Epidermal melanocyte (primary cell): ENCODE measurements around the gene TPST1.
"Not testable (repeated sequence)": the region's sequence is repeated elsewhere in the genome, so short reads cannot be mapped to it uniquely, and the experiment has no call there.

Experiments
- DNase-seq: peaks from one replicate; pipeline ENCODE4 v3.0.0; 2011; ENCODE audit warnings: low spot score; ENCODE audit not compliant: insufficient read length

The TPST1 gene

DNA sequence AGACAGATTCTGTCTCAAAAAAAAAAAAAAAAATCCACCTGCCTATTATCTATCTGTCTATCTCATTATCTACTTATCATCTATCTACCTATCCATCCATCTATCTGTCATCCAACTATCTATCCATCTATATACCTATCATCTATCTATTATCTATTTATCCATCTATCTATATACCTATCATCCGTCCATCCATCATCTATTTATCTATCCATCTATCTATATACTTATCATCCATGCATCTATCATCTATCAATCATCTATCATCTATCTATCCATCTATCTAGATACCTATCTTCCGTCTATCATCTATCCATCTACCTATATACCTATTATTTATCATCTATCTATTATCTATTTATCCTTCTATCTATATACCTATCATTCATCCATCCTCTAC is 16.5 kb upstream of the TPST1 start:
- DNase-seq, result no peak

DNA sequence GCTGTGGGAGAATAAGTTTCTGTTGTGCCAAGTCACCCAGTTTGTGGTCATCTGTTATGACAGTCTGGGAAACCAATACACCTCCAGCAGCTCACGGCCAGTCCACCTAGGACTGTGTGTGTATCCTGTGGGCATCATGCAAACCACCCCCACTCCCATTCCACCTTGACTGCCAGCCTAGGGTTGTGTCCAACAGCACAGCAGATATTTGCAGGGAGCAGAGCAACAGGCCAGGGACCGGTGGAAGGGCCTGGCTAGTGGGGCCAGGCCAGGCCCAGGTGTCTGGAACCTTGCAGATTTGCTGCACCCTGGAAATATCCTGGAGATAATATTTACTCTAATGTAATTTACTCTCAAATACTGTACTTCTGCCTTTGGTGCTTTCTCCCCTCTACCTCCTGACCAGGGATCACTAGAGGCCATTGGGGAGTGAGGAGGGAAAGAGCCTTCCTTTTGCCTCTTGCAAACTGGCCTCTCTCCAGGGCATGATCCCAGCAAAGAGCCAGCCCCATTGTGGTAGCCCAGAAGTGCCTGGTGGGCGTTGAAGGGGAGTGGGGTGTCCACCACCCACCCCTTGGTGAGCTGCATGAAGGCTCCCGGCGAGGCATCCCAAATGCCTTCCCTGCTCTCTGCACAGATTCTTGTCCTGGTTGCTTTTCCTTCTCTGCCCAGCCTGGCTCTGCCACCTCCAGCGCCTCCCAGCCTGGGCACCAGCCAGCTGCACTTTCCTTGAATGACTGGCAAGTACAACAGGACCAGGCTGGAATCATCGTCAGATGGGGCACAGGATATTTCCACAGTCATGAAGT is 15.2 kb upstream of the TPST1 start:
- DNase-seq, result no peak

DNA sequence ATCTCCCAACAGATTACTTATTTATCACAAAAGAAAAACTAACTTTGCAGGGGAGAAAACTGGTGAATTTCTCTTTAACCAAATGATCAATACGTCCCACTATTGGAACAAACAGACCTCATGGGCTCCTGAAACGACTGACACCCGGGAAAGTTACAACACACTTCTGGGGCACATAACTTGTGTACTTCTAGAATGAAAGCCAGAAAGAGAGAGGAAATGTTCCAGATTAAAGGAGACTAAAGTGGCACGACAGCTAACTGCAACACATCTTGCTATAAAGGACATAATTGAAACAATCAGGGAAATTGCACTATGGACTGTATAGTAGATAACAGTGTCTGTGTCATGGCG is 14.7 kb upstream of the TPST1 start:
- DNase-seq, result peak; percentile 17

DNA sequence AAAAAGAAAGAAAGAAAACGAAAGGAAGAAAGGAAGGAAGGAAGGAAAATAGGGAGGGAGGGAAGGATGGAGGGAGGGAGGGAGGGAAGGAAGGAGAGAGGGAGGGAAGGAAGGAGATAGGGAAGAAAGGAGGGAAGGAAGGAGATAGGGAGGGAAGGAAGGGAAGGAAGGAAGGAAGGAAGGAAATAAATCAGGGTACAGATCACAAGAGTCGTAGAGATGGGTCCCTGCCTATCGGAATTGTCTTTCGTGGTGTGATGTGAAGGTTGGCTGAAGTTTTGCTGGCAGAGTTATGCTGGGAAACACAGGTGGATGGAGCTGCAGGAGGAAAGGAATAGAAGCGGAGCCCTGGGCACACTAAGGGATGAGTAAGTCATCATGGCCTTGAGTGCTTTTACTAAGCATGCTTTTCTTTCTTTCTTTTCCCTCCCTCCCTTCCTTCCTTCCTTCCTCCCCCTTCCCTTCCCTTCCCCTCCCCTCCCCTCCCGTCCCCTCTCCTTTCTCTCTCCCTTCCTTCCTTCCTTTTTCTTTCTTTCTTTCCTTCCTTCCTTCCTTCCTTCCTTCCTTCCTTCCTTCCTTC is 11.9 kb upstream of the TPST1 start:
- no peak for DNase-seq

GRCh38 chr7:66198469-66198868 is 6.7 kb upstream of the TPST1 start:
- no peak for DNase-seq

DNA sequence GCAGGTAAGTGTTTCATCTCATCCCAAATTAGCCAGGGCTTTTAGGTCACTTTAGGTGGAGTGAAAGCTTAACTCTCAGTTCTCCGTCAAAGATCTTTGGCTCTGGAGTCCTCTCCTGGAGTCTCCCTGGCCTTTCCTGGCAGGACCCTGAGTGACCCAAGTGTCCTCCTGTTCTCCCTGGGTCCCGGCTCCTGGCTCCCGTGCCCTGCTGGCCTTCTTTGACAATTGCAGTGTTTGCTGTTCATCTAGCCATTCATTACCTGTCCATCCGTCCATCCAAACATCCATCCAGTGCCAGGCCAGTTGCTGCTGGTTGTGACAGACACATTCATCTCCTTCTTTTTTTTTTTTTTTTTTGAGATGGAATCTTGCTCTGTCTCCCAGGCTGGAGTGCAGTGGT is 6.2 kb upstream of the TPST1 start:
- DNase-seq, result no peak

- no peak for DNase-seq
Observed at GRCh38 chr7:66202441-66202840, 2.7 kb upstream of the TPST1 start.

DNA sequence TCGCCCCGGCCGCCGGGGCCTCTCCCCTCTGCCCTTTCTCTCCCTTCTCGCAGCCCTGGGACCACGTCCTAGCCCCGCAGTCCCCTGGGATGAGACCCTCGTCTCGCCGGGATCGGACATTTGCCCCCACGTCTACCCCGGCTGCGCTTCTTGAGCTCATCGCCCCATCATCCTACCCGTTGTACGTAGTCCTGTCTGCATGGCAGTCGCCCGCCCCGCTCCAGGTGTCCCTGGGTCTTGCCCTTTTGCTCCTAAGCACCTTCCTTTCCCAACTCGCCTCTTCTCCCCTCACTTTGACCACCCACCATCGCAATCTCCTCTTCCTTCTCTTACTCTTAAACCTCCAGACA is 582 bp downstream of the TPST1 start:
- no peak for DNase-seq

- DNase-seq, result no peak
Observed at GRCh38 chr7:66206119-66206933, 1.2 kb downstream of the TPST1 start.

DNA sequence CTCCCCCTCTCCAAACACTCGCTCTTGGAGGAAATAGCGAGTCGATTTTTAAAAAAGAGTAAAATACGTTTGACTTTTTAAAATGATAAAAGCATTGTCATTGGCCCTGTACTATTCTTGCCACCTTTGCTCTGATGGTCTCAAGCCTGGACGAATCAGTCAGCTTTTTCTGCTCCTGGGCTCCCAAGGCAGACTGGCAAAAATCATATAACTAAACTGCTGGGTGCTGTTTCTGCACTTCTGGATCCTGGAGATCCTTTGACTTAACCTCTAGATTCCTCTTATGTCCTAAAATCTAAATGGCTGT is 1.8 kb downstream of the TPST1 start:
- DNase-seq, result no peak

- no peak for DNase-seq
Observed at GRCh38 chr7:66207540-66207939, 2.4 kb downstream of the TPST1 start.

DNA sequence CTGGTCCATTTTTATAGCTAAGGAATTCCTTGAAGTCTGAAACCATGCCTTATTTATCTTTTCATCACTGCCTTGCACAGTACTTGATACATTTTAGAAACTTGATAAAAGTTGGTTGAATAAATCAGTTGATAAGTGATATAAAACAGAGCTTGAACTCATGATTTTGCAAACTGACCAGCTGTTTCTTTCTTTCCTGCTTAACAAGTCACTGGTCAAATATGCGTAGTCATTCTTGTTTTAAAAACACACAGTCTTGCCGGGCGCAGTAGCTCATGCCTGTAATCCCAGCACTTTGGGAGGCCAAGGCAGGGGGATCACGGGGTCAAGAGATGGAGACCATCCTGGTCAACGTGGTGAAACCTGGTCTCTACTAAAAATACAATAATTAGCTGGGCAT is 6.3 kb downstream of the TPST1 start:
- DNase-seq, result no peak

DNA sequence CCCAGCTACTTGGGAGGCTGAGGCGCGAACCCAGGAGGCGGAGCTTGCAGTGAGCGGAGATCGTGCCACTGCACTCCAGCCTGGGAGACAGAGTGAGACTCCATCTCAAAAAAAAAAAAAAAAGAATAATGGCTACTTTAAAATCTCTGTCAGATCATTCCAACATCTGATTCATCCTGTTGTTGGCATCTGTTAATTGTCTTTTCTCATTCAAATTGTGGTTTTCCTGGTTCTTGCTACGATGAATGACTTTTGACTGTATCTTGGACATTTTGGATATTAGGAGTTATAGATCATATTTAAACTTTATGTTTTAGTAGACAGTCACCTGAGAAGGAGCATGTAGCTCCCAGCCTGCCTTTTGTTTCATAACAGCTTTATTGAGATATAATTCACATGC is 8.5 kb downstream of the TPST1 start:
- DNase-seq, result no peak

GRCh38 chr7:66216687-66217086 is 11.6 kb downstream of the TPST1 start:
- DNase-seq, result no peak

GRCh38 chr7:66219805-66220204 is 14.7 kb downstream of the TPST1 start:
- DNase-seq, result no peak

GRCh38 chr7:66221442-66221841 is 16.3 kb downstream of the TPST1 start:
- no peak for DNase-seq

DNA sequence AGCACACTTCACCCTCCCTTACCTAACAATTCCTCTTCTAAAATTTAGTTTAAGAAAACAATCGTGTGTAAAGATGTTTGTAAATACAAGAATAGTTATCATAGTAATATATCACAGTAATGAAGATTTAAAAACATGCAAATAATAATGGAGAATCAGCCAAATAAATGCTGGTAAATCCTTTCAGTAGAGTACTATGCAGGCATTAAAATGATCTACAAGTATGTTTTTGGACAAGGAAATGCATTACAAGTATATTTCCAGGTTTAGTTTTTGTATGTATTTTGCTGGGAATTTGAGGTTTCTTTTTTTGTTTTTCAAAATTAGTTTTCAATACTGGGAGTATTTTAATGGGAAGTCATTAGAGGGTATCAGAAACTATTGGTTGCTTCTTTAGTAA is 22.7 kb downstream of the TPST1 start:
- DNase-seq, result no peak

DNA sequence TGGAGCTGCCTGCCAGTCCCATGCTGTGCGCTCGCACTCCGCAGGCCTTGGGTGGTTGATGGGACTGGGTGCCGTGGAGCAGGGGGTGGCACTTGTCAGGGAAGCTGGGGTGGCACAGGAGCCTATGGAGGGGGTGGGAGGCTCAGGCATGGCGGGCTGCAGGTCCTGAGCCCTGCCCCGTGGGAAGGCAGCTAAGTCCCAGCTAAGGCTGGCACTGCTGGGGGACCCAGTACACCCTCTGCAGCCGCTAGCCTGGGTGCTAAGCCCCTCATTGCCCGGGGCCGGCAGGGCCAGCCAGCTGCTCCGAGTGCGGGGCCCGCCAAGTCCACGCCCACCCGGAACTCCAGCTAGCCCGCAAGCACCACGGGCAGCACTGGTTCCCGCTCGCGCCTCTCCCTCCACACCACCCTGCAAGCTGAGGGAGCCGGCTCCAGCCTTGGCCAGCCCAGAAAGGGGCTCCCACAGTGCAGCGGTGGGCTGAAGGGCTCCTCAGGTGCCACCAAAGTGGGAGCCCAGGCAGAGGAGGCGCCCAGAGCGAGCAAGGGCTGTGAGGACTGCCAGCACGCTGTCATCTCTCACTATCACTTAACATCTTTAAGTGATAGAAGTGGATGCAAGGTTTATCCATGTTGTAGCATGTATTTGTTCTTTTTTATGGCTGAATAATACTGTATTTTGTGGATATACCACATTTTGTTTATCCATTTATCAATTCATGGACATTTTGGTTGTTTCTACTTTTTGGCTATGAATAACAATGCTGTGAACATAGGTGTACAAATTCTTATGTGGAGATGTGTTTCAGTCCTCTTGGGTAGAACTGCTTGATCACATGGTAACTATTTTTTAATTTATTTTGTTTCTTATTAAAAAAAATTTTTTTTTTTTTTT is 26.4 kb downstream of the TPST1 start:
- not testable (repeated sequence) for DNase-seq

GRCh38 chr7:66233638-66234037 is 28.5 kb downstream of the TPST1 start:
- no peak for DNase-seq

DNA sequence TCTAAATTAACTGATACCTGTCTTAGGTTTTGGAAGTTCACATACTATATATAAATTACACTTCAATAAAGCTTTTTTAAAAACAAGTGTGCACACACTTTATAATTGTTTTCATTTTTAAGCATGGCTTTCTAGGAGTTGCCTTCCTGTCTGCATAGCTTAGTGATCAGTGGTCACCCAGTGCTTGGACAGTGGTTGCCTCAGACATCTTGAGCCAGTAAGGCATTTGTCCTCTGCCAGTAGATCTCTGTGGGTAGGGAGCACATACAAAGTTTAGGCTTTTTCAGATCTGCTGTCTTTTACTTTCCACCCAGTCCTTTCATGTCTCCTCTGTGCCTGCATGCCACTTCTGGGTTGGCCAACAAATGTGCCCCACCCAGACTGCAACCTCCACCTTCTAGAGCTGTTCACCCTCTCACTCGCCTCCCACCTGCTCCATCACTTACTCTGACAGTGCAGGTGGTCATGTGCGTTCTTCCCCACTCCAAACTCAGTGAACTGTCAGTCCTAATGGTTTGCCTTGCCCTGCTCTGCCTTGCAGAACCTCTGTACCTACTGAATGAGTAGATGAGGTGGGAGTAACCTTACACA is 31.7 kb downstream of the TPST1 start:
- DNase-seq, result no peak
